M059J (cell line): ENCODE measurements around the gene PIK3R1. TPM values are rescaled to one million over a fixed set of nuclear protein-coding genes. Genes with fewer than 3 reads are reported as not detected.

ENCODE experiments used
- DNase-seq: peaks from one replicate; pipeline ENCODE4 v3.0.0-alpha.2; 2012; ENCODE audit warnings: low read depth
- total RNA-seq: library from RNA; depleted of rRNA; stranded (reverse); fragments of >200 nt; shearing (Covaris generic); gene quantifications from 2 replicates; pipeline ENCODE4 v1.2.3, GENCODE V29; 2014; rRNA removed

The PIK3R1 gene
- 23.2 and 32.7 TPM in 2 replicates for total RNA-seq

GRCh38 chr5:68215208-68215897 lies at the start of gene PIK3R1:
PIK3R1 (plus strand) TSS chr5:68215756; CDS start chr5:68226676, 10,920 bp downstream.
- DNase-seq = peak; percentile 92

- no peak for DNase-seq
These were observed 48.3 kb upstream of the PIK3R1 start for GRCh38 chr5:68167195-68167651.

GRCh38 chr5:68169903-68170302 lies 45.7 kb upstream of the PIK3R1 start:
- DNase-seq = no peak

- DNase-seq = peak; percentile 38
These were observed 44.6 kb upstream of the PIK3R1 start for GRCh38 chr5:68170826-68171558.

- no peak for DNase-seq
These were observed 43.2 kb upstream of the PIK3R1 start for GRCh38 chr5:68172314-68172713.

- DNase-seq = no peak
These were observed 42.5 kb upstream of the PIK3R1 start for GRCh38 chr5:68173007-68173406.

- no peak for DNase-seq
These were observed 39.3 kb upstream of the PIK3R1 start for GRCh38 chr5:68176253-68176652.

- DNase-seq = peak; percentile 35
These were observed 38.6 kb upstream of the PIK3R1 start for GRCh38 chr5:68176802-68177479.

GRCh38 chr5:68177676-68178075 lies 37.9 kb upstream of the PIK3R1 start:
- no peak for DNase-seq

GRCh38 chr5:68178579-68178978 lies 37.0 kb upstream of the PIK3R1 start:
- DNase-seq = peak; percentile 75

GRCh38 chr5:68180121-68181038 lies 35.2 kb upstream of the PIK3R1 start:
- no peak for DNase-seq

- no peak for DNase-seq
These were observed 34.4 kb upstream of the PIK3R1 start for GRCh38 chr5:68181039-68181599.

- no peak for DNase-seq
These were observed 33.5 kb upstream of the PIK3R1 start for GRCh38 chr5:68182094-68182493.

GRCh38 chr5:68182534-68182933 lies 33.0 kb upstream of the PIK3R1 start:
- DNase-seq = no peak

GRCh38 chr5:68187268-68188055 lies 28.1 kb upstream of the PIK3R1 start:
- DNase-seq = peak; percentile 57

- DNase-seq = peak; percentile 20
These were observed 26.4 kb upstream of the PIK3R1 start for GRCh38 chr5:68189171-68189570.

GRCh38 chr5:68189613-68190012 lies 25.9 kb upstream of the PIK3R1 start:
- no peak for DNase-seq

- DNase-seq = no peak
These were observed 24.9 kb upstream of the PIK3R1 start for GRCh38 chr5:68190619-68191018.

GRCh38 chr5:68191083-68191791 lies 24.3 kb upstream of the PIK3R1 start:
- DNase-seq = no peak

GRCh38 chr5:68192679-68193060 lies 22.9 kb upstream of the PIK3R1 start:
- DNase-seq = no peak
